ENCODE data around the gene ZFP14.
"Not testable (repeated sequence)": the region's sequence is repeated elsewhere in the genome, so short reads cannot be mapped to it uniquely, and the experiment has no call there.

The ZFP14 gene

GRCh38 chr19:36330216-36330615 lies 48.8 kb downstream of the ZFP14 start:
- DNase-seq: no peak

DNA sequence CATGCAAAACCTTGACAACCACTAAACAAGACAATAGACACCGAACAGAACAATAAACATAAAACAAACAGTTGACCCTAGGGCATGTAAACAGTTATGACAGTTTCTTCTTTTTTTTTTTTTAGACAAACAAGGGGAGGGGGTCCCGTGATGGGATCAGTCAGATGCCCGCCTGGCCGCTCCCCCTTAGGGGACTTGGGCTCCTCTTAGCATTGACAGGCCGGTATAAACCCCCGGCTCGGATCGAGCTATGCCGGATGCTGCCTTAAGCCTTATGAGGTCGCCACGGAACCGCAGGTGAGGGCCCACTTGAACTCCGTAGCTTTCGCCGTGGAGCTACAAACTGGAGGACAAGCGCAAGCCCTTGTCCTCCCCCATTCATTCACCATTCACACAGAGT lies 49.5 kb downstream of the ZFP14 start:
- DNase-seq: not testable (repeated sequence)

- DNase-seq: not testable (repeated sequence)
Observed at GRCh38 chr19:36326649-36327048, 52.4 kb downstream of the ZFP14 start.

DNA sequence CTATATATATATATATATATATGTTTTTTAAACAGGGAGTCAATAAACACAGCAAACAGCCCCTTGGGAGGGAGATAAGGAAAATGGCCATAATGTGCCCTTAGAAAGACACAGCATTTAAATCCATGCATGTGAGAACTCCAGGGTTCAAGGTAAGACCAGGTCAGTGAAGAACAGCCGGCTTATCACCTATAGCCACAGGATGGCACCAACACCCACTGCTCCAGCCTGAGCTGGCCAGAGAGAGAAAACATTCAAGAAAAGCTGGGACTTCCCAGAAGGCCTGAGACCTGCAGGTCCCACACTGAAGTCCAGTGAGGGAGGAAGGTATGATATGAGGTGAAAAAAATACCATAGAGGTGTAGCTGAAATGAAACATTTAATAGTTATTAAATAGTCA lies 63.8 kb downstream of the ZFP14 start:
- not testable (repeated sequence) for DNase-seq

- DNase-seq: not testable (repeated sequence)
Observed at GRCh38 chr19:36314053-36314452, 64.9 kb downstream of the ZFP14 start.

- DNase-seq: not testable (repeated sequence)
Observed at GRCh38 chr19:36311098-36311760, 67.8 kb downstream of the ZFP14 start.

- DNase-seq: not testable (repeated sequence)
Observed at GRCh38 chr19:36310416-36310990, 68.5 kb downstream of the ZFP14 start.

- not testable (repeated sequence) for DNase-seq
Observed at GRCh38 chr19:36309759-36310158, 69.2 kb downstream of the ZFP14 start.

DNA sequence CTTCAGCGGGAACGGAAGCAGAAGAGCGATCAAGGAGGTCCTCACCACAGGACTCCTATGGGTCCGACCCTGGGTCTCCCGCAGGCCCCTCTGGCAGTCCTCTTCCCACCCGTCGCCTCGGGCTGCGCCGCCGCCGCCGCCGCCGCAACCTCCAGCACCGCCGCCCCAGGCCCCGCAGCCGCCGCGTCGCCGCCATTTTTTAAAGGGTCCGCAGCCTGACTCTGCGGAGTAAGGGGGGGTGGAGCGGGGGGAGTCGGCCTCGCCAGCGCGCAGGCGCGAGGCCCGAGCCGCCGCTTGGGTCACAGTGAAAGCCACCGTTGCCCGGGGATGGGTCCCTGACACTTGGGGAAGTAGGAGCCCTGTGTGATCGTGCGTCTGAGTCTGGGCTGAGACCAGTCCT lies 69.7 kb downstream of the ZFP14 start:
- DNase-seq: not testable (repeated sequence)

- DNase-seq: not testable (repeated sequence)
Observed at GRCh38 chr19:36292317-36292716, 86.7 kb downstream of the ZFP14 start.

All from inflammatory macrophage treated with lipopolysaccharide for 1 hour (primary cell).